ENCODE measurements around the gene NKD1.

The NKD1 gene

GRCh38 chr16:50667497-50668367 lies 119.5 kb downstream of the NKD1 start:
- TF ChIP-seq CTCF (IDR thresholded peaks at IDR 0.05; ENCODE audit: control insufficient read depth, extremely low read depth, insufficient read depth), result peak; percentile 33
- H3K4me3 ChIP-seq (ENCODE audit: low read depth, low read length), result no peak overlapping the region
- no peak for DNase-seq (ENCODE audit: low read depth)

- H3K4me3 ChIP-seq (ENCODE audit: low read depth, low read length), result no peak overlapping the region
- peak; percentile 36 for TF ChIP-seq CTCF (IDR thresholded peaks at IDR 0.05; ENCODE audit: control insufficient read depth, extremely low read depth, insufficient read depth)
- peak; percentile 33 for DNase-seq (ENCODE audit: low read depth)
Measured at GRCh38 chr16:50668368-50669008, 120.3 kb downstream of the NKD1 start.

- no peak overlapping the region for H3K4me3 ChIP-seq (ENCODE audit: low read depth, low read length)
- no peak for DNase-seq (ENCODE audit: low read depth)
- no peak for TF ChIP-seq CTCF (IDR thresholded peaks at IDR 0.05; ENCODE audit: control insufficient read depth, extremely low read depth, insufficient read depth)
Measured at GRCh38 chr16:50669741-50670140, 121.5 kb downstream of the NKD1 start.

GRCh38 chr16:50670476-50670875 lies 122.3 kb downstream of the NKD1 start:
- no peak overlapping the region for H3K4me3 ChIP-seq (ENCODE audit: low read depth, low read length)
- TF ChIP-seq CTCF (IDR thresholded peaks at IDR 0.05; ENCODE audit: control insufficient read depth, extremely low read depth, insufficient read depth), result no peak
- DNase-seq (ENCODE audit: low read depth), result no peak

- no peak overlapping the region for H3K4me3 ChIP-seq (ENCODE audit: low read depth, low read length)
- peak; percentile 11 for DNase-seq (ENCODE audit: low read depth)
- TF ChIP-seq CTCF (IDR thresholded peaks at IDR 0.05; ENCODE audit: control insufficient read depth, extremely low read depth, insufficient read depth), result peak; percentile 57
Measured at GRCh38 chr16:50671644-50672260, 123.6 kb downstream of the NKD1 start.

- no peak for DNase-seq (ENCODE audit: low read depth)
- TF ChIP-seq CTCF (IDR thresholded peaks at IDR 0.05; ENCODE audit: control insufficient read depth, extremely low read depth, insufficient read depth), result no peak
- no peak overlapping the region for H3K4me3 ChIP-seq (ENCODE audit: low read depth, low read length)
Measured at GRCh38 chr16:50673496-50674275, 125.5 kb downstream of the NKD1 start.
